GM12865 (cell line): Measurements from ENCODE around the gene NNAT.
"Not testable (repeated sequence)": the region's sequence is repeated elsewhere in the genome, so short reads cannot be mapped to it uniquely, and the experiment has no call there.

Experiments
- DNase-seq: peaks from one replicate; pipeline ENCODE4 v3.0.0; 2010; ENCODE audit warnings: low read depth
- H3K4me3 ChIP-seq: 2 replicates; pipeline ENCODE4 v1.5.1; 2011; ENCODE audit warnings: mild to moderate bottlenecking, low read depth, low read length, control low read depth
- TF ChIP-seq, protein P1 (sequence below): IDR thresholded peaks from 2 replicates; pipeline ENCODE4 v1.5.1; 2011; ENCODE audit warnings: low read length, control low read depth, low read depth, inconsistent platforms; ENCODE audit not compliant: insufficient read depth; ENCODE audit errors: missing control alignments

NNAT gene

DNA sequence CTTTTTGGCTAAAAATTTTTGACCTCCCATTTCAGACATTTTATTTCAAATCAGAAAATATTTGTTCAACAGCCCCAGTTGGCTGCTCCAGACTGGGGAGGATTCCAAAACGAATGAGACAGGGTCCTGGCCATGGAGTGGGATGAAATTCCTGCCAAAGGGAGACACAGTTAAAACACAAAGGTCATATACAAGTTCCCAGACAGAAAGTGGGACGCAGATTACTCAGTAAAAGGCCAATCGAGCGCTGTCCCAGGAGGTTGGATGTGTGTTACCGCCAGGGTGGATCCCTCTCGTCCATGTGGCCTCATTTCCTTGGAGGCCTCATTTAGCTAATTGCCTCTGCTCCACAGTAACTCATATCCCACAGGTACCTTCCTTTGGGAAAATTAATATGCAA, 41.8 kb upstream of the NNAT start:
- no peak overlapping the region for H3K4me3 ChIP-seq
- TF ChIP-seq, protein P1, sequence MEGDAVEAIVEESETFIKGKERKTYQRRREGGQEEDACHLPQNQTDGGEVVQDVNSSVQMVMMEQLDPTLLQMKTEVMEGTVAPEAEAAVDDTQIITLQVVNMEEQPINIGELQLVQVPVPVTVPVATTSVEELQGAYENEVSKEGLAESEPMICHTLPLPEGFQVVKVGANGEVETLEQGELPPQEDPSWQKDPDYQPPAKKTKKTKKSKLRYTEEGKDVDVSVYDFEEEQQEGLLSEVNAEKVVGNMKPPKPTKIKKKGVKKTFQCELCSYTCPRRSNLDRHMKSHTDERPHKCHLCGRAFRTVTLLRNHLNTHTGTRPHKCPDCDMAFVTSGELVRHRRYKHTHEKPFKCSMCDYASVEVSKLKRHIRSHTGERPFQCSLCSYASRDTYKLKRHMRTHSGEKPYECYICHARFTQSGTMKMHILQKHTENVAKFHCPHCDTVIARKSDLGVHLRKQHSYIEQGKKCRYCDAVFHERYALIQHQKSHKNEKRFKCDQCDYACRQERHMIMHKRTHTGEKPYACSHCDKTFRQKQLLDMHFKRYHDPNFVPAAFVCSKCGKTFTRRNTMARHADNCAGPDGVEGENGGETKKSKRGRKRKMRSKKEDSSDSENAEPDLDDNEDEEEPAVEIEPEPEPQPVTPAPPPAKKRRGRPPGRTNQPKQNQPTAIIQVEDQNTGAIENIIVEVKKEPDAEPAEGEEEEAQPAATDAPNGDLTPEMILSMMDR, result no peak
- DNase-seq, result no peak

DNA sequence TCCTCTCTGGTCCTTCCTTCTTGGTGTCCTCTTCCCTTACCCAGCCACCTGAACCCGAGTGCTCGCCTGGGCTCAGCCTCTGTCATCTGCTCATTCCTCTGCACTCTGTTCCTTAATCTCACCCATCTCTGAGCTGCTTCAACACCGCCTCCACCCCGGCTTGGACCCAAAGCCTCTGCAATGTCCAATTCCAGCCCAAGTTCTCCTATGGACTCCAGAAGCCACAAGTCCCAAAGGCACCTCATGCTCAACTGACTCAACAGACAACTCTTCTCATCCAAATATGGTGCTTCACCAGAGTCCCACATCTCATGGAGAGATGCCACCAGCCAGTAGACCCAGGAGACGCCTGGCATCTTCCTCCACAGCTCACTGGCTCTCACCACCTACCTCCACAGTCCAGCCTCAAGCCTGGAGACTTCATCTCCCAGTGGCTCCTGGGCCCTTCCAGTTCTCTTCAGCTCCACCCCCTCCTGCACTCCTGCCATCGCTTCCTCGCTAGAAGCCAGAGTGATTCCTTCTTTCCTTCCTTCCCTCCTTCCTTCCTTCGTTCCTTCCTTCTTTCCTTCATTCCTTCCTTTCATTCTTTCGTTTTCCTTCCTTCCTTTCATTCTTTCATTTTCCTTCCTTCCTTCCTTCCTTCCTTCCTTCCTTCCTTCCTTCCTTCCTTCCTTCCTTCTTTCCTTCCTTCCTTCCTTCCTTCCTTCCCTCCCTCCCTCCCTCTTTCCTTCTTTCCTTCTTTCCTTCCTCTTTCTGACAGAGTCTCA, 40.9 kb upstream of the NNAT start:
- TF ChIP-seq, protein P1, result no peak
- no peak overlapping the region for H3K4me3 ChIP-seq
- DNase-seq, result no peak

DNA sequence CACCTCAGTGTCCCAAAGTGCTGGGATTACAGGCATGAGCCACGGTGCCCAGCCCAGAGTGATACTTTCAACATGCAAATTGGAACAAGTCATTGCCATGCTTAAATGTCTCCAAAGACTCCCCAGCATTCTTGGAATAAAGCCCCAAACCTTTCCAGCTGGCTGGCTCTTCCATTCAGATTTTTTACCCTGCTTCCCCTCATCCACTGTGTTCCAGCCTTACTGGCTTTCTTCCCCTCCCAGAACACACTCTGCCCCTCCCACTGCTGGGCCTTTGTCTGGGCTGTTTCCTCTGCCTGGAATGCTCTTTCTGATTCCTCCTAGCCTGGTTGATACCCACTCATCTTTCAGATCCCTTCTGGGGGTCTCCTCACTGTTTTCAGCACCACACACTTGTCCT, 40.1 kb upstream of the NNAT start:
- TF ChIP-seq, protein P1, result no peak
- DNase-seq, result no peak

DNA sequence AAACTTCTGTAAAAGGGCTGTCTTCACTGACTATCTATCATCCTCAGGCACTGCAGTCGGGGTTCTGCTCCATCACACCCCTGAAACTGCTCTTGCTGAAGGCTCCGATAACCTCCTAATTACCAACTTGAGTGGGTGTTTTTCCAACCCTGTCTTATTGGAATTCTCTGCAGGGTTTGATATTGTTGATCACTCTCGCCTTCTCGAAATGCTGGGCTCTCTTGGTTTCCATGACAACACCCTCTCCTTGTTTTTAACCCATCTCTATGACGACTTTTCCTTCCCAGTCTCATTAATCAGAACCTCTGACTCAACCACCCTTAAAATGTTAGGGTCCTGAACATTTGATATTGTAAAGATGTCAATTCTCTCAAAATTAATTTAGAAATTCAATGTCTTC, 39.4 kb upstream of the NNAT start:
- TF ChIP-seq, protein P1, result no peak
- no peak for DNase-seq
- no peak overlapping the region for H3K4me3 ChIP-seq

More for the DNA sequence above, 40.1 kb upstream of the NNAT start:
- no peak overlapping the region for H3K4me3 ChIP-seq

DNA sequence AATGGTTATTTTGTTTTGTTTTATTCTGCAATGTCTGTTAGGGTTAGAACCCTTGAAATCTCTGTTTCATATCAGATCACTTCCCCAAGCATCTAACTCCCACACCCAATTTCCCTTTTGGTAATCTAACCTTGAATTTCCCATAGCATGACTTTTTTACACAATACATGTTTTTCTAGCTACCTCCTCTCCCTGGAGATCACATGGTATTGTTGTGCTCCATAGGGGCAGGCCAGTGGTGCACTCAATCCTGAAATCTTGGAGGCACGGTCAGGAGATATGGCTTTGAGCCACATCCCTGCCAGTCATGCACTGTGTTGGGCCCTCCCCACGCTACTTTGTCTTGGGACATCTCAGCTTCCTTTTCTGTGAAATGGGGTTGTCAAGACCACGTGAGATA, 36.7 kb upstream of the NNAT start:
- TF ChIP-seq, protein P1, result no peak
- DNase-seq, result no peak
- H3K4me3 ChIP-seq, result no peak overlapping the region

DNA sequence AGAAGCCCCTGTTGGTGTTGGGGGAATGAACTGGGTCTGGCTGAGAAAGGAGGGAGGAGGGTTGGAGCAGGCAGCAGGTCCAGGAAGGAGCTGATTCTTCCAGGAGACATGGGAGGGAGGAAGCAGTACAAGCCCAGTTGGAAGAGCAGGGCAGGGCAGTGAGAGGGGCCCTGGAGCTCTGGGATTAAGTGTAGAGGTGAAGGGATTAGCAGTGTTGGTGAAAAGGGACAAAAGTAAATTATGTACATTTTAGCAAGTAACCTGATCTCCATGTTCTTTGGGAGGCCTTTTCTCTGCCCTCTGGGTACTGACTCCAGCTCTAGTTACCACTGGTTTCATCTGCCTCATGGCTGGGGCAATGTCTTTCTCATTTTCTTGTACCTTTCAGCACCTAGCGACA, 34.8 kb upstream of the NNAT start:
- DNase-seq, result not testable (repeated sequence)

DNA sequence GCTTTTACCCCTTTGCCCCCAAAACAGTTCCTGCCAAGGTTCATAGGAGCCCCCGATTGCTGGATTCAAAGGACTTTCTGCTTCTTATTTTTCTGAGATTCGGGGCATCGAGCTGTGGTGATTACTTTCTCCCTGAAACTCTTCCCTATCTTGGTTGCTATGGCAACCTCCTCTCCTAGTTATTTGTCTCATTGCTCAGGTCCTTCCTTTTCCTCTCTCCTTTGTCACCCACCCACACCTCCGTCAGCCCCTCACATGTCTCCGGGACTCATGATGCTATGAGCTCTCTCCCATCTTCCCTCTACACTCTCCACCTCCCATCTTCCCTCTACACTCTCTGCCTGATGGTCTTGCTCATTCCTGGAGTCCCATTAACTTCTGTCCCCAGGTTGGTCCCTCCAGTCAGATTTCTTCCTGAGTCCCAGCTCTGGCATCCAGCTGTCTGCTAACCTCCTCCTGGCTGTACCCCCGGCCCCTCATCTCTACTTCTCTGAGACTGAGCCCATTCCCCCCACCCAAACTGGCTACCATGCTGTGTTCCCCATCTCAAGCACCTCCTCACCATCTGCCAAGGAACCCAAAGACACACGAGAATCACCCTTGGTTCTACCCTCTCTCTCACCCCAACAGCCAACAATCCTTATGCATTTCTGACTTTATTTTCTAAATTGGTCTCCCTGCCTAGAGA, 30.2 kb upstream of the NNAT start:
- no peak for DNase-seq
- TF ChIP-seq, protein P1, result no peak
- H3K4me3 ChIP-seq, result no peak overlapping the region

More for the DNA sequence above, 34.8 kb upstream of the NNAT start:
- H3K4me3 ChIP-seq, result not testable (repeated sequence)
